Measurements from ENCODE around the gene UEVLD. TPM values are rescaled to one million over a fixed set of nuclear protein-coding genes. Genes with fewer than 3 reads are reported as not detected.

The UEVLD gene
- total and polyA plus RNA-seq, 9 of the 15 experiments (the other 6 are each of a cell fraction or from before 2014, with no cell fraction given): 4.7 to 12.6 (median 7.4) TPM

GRCh38 chr11:18623707-18624106 lies 35.2 kb upstream of the UEVLD start:
- Histone ChIP-seq H3K27ac (ENCODE audit: extremely low read depth, low read depth, low read length) (no peak overlapping the region), H3K27me3 (ENCODE audit: control insufficient read depth in 2 of 2, insufficient read depth in 2 of 2, low read length in 2 of 2) (no peaks in the 10 kb centered on the region), H3K36me3 (ENCODE audit: control insufficient read depth, insufficient read depth, low read length) (no peaks in the 10 kb centered on the region), H3K79me2 (ENCODE audit: control insufficient read depth, insufficient read depth, low read length) (peaks cover 79% of the 10 kb centered on the region), H3K4me2 (ENCODE audit: insufficient read depth, low read length) (no peak overlapping the region), H4K20me1 (replicated peaks; ENCODE audit: control insufficient read depth, insufficient read depth, low read length) (peaks cover 4% of the 10 kb centered on the region; the same call in 1 of the 2 replicates), H3K9me3 (replicated peaks; ENCODE audit: control insufficient read depth, insufficient read depth, low read depth, low read length) (no peaks in the 10 kb centered on the region), H2AFZ (ENCODE audit: low read depth, low read length) (no peak overlapping the region), H3K9ac (ENCODE audit: insufficient read depth in 1 of 2, low read depth in 2 of 2, low read length in 2 of 2) (no peak overlapping the region), H3K9me1 (ENCODE audit: control insufficient read depth, insufficient read depth, low read length) (no peaks in the 10 kb centered on the region), H3K4me1 (replicated peaks in 1 of 2; ENCODE audit: control insufficient read depth in 2 of 2, insufficient read depth in 2 of 2, low read length in 2 of 2) (no peaks in the 10 kb centered on the region), H3K4me3 (no peak overlapping the region)
- in situ Hi-C loops (cut with MboI) (no loop called here), intact Hi-C loops (cut with micrococcal nuclease) (no loop called here)
- 91% methylated on average over 2 of the region's 2 CpGs for WGBS (ENCODE audit: insufficient coverage, low coverage, missing lambda C conversion rate)
- ChIA-PET POLR2A (interaction anchor here (0.5 to 0.7 kb wide), 2 partner anchors 11 to 26 kb away, joined by 3 to 4 read pairs; partner anchors contain the start of gene SPTY2D1), CTCF (ENCODE audit: low intra/inter-chr PET ratio) (no interaction called here)
- BruUV-seq (replicated peaks): no TSS peak
- FAIRE-seq (no peak), ATAC-seq (no peak), DNase-seq (ENCODE audit: extremely low read depth in 1 of 4, low spot score in 3 of 4) (no peak)
- TF ChIP-seq HDAC2 (IDR thresholded peaks at IDR 0.05): no peak
- no peak for TF ChIP-seq CHCHD3 (CRISPR knock-in tag; IDR thresholded peaks at IDR 0.05)
- no peak for TF ChIP-seq HMGXB4 (CRISPR knock-in tag; IDR thresholded peaks at IDR 0.05)
- no peak for TF ChIP-seq KDM5B (IDR thresholded peaks at IDR 0.05; ENCODE audit: insufficient replicate concordance, low read depth, low read length)
- TF ChIP-seq ZNF699 (CRISPR knock-in tag; IDR thresholded peaks at IDR 0.05; ENCODE audit: insufficient replicate concordance): no peak
- no peak for TF ChIP-seq SAFB (IDR thresholded peaks at IDR 0.05; ENCODE audit: borderline replicate concordance, low read depth, low read length)
- TF ChIP-seq ZNF507 (tag; conservative IDR thresholded peaks at IDR 0.05): no peak
- TF ChIP-seq ZZZ3 (IDR thresholded peaks at IDR 0.05): no peak
- TF ChIP-seq SRSF9 (IDR thresholded peaks at IDR 0.05; ENCODE audit: borderline replicate concordance, low read depth, low read length): no peak
- no peak for TF ChIP-seq TSC22D4 (tag; IDR thresholded peaks at IDR 0.05)
- no peak for TF ChIP-seq ZBTB1 (CRISPR knock-in tag; IDR thresholded peaks at IDR 0.05; ENCODE audit: borderline replicate concordance, low read depth)
- TF ChIP-seq ATF1 (CRISPR knock-in tag; IDR thresholded peaks at IDR 0.05): no peak
- TF ChIP-seq ATF1 (tag; IDR thresholded peaks at IDR 0.05): no peak
- TF ChIP-seq PHB2 (IDR thresholded peaks at IDR 0.05; ENCODE audit: low read depth): no peak
- TF ChIP-seq TAF15 (IDR thresholded peaks at IDR 0.05; ENCODE audit: low read depth, low read length): no peak
- no peak for TF ChIP-seq ZNF408 (CRISPR knock-in tag; IDR thresholded peaks at IDR 0.05; ENCODE audit: low read depth)
- no peak for TF ChIP-seq ZC3H4 (CRISPR knock-in tag; IDR thresholded peaks at IDR 0.05; ENCODE audit: borderline replicate concordance)
- no peak for TF ChIP-seq ARHGAP35 (IDR thresholded peaks at IDR 0.05; ENCODE audit: partially characterized antibody)
- TF ChIP-seq KAT8 (IDR thresholded peaks at IDR 0.05; ENCODE audit: low read depth): no peak
- TF ChIP-seq ZNF324 (CRISPR knock-in tag; IDR thresholded peaks at IDR 0.05): no peak
